ENCODE data around the gene PRDM16. TPM values are rescaled to one million over a fixed set of nuclear protein-coding genes. Genes with fewer than 3 reads are reported as not detected.

The PRDM16 gene
- total RNA-seq, 4 donors from 2014 or later, result 15.7 to 54.3 (median 27.6) TPM

- H3K9me3 ChIP-seq, result no peaks in the 10 kb centered on the region
- no peak overlapping the region for H3K27ac ChIP-seq
- TF ChIP-seq POLR2A (IDR thresholded peaks at IDR 0.05), result no peak
- TF ChIP-seq CTCF (IDR thresholded peaks at IDR 0.05), result no peak
- no peaks in the 10 kb centered on the region for H3K36me3 ChIP-seq
- intact Hi-C loops (cut with DNase I), result no loop called here
- no peaks in the 10 kb centered on the region for H3K27me3 ChIP-seq
- H3K4me1 ChIP-seq, result no peaks in the 10 kb centered on the region
- WGBS, 2 donors, result 79 to 92% methylated on average over 15 to 18 of the region's 21 CpGs
- DNase-seq, result no peak
- H3K4me3 ChIP-seq (replicated peaks in 1 of 3), result no peak overlapping the region
These were observed 72.8 kb downstream of the PRDM16 start for GRCh38 chr1:3141836-3142235.

GRCh38 chr1:3142236-3142635 is 73.2 kb downstream of the PRDM16 start:
- Histone ChIP-seq H3K27ac (no peak overlapping the region), H3K4me3 (replicated peaks in 1 of 3) (no peak overlapping the region), H3K4me1 (no peaks in the 10 kb centered on the region), H3K36me3 (no peaks in the 10 kb centered on the region), H3K9me3 (no peaks in the 10 kb centered on the region), H3K27me3 (no peaks in the 10 kb centered on the region)
- intact Hi-C loops (cut with DNase I), result no loop called here
- DNase-seq, result no peak
- TF ChIP-seq POLR2A (IDR thresholded peaks at IDR 0.05) (no peak), CTCF (IDR thresholded peaks at IDR 0.05) (no peak)
- WGBS, 2 donors, result 69 to 80% methylated on average over 5 to 9 of the region's 17 CpGs

GRCh38 chr1:3142751-3143150 is 73.7 kb downstream of the PRDM16 start:
- WGBS, 2 donors, result 93% methylated on average over 8 to 11 of the region's 12 CpGs
- intact Hi-C loops (cut with DNase I), result no loop called here
- no peak for TF ChIP-seq CTCF (IDR thresholded peaks at IDR 0.05)
- no peak for TF ChIP-seq POLR2A (IDR thresholded peaks at IDR 0.05)
- Histone ChIP-seq H3K27me3 (no peaks in the 10 kb centered on the region), H3K9me3 (no peaks in the 10 kb centered on the region), H3K4me1 (no peaks in the 10 kb centered on the region), H3K27ac (no peak overlapping the region), H3K36me3 (no peaks in the 10 kb centered on the region), H3K4me3 (replicated peaks in 1 of 3) (no peak overlapping the region)
- DNase-seq, result no peak

- DNase-seq, result no peak
- Histone ChIP-seq H3K36me3 (no peaks in the 10 kb centered on the region), H3K27ac (no peak overlapping the region), H3K27me3 (no peaks in the 10 kb centered on the region), H3K4me3 (replicated peaks in 1 of 3) (no peak overlapping the region), H3K9me3 (no peaks in the 10 kb centered on the region), H3K4me1 (no peaks in the 10 kb centered on the region)
- TF ChIP-seq POLR2A (IDR thresholded peaks at IDR 0.05), result no peak
- 80 to 84% methylated on average over 39 of the region's 39 CpGs for WGBS, 2 donors
- intact Hi-C loops (cut with DNase I), result no loop called here
These were observed 76.7 kb downstream of the PRDM16 start for GRCh38 chr1:3145532-3146325.

GRCh38 chr1:3146458-3146857 is 77.5 kb downstream of the PRDM16 start:
- H3K4me3 ChIP-seq (replicated peaks in 1 of 3), result no peak overlapping the region
- WGBS, 2 donors, result 94 to 95% methylated on average over 14 of the region's 14 CpGs
- H3K27ac ChIP-seq, result no peak overlapping the region
- no peak for DNase-seq
- H3K36me3 ChIP-seq, result no peaks in the 10 kb centered on the region
- H3K9me3 ChIP-seq, result no peaks in the 10 kb centered on the region
- H3K4me1 ChIP-seq, result peaks cover 5 to 6% of the 10 kb centered on the region in 2 donors
- intact Hi-C loops (cut with DNase I), result no loop called here
- H3K27me3 ChIP-seq, result no peaks in the 10 kb centered on the region
- TF ChIP-seq CTCF (IDR thresholded peaks at IDR 0.05) (no peak), POLR2A (IDR thresholded peaks at IDR 0.05) (no peak)

Data from thyroid gland (tissue), 4 donors.